Activated CD8-positive, alpha-beta memory T cell treated with anti-CD3 and anti-CD28 coated beads, Interleukin-2, amount 10 ng/mL, durations not matched to agents 7 days and 5 days (primary cell): ENCODE results near the gene SELENOM. TPM values are rescaled to one million over a fixed set of nuclear protein-coding genes. Genes with fewer than 3 reads are reported as not detected.

Experiments used
- ATAC-seq: fragments of 150-1000 bp; cut with Tn5 transposase; one replicate; pipeline ENCODE4 v1.10.0; 2021; ENCODE audit warnings: moderate library complexity
- CTCF ChIA-PET: fragments of 350-600 bp; sonication (Branson Sonifier 250); formaldehyde crosslinking; loops from one replicate; lab custom pipeline; 2021; ENCODE audit warnings: antibody characterized with exemption; lab: Charles Lee
- DNase-seq: peaks from one replicate; pipeline ENCODE4 v3.0.0-alpha.2; 2020
- H3K27ac Mint-ChIP-seq: one replicate; pipeline ENCODE4 v1.8.0; 2021; ENCODE audit warnings: mild to moderate bottlenecking, mixed read lengths
- H3K27me3 Mint-ChIP-seq: one replicate; pipeline ENCODE4 v1.8.0; 2021; ENCODE audit warnings: mixed read lengths
- H3K36me3 Mint-ChIP-seq: one replicate; pipeline ENCODE4 v1.8.0; 2021; ENCODE audit warnings: mild to moderate bottlenecking, mixed read lengths
- H3K4me1 Mint-ChIP-seq: one replicate; pipeline ENCODE4 v1.8.0; 2021; ENCODE audit warnings: mixed read lengths
- H3K4me3 Mint-ChIP-seq: one replicate; pipeline ENCODE4 v1.8.0; 2021; ENCODE audit warnings: mild to moderate bottlenecking, moderate library complexity, mixed read lengths
- H3K9me3 Mint-ChIP-seq: one replicate; pipeline ENCODE4 v1.8.0; 2022; ENCODE audit warnings: low read depth, mixed read lengths
- total RNA-seq, 2 experiments: library from RNA; stranded (reverse); gene quantifications; one replicate each; pipeline ENCODE4 v1.2.3, GENCODE V29; 2021

SELENOM gene
- total RNA-seq, 2 experiments from 2014 or later: 0.49 to 1.5 TPM

GRCh38 chr22:31140746-31141145 is 33.4 kb upstream of the SELENOM start:
- no peaks in the 10 kb centered on the region for H3K9me3 Mint-ChIP-seq
- H3K27me3 Mint-ChIP-seq: peaks cover 4% of the 10 kb centered on the region
- H3K4me3 Mint-ChIP-seq: no peak overlapping the region
- no peaks in the 10 kb centered on the region for H3K36me3 Mint-ChIP-seq
- H3K4me1 Mint-ChIP-seq: peaks cover 5% of the 10 kb centered on the region
- no peak for DNase-seq
- no peak overlapping the region for H3K27ac Mint-ChIP-seq
- ATAC-seq: no peak
- CTCF ChIA-PET: no interaction called here

DNA sequence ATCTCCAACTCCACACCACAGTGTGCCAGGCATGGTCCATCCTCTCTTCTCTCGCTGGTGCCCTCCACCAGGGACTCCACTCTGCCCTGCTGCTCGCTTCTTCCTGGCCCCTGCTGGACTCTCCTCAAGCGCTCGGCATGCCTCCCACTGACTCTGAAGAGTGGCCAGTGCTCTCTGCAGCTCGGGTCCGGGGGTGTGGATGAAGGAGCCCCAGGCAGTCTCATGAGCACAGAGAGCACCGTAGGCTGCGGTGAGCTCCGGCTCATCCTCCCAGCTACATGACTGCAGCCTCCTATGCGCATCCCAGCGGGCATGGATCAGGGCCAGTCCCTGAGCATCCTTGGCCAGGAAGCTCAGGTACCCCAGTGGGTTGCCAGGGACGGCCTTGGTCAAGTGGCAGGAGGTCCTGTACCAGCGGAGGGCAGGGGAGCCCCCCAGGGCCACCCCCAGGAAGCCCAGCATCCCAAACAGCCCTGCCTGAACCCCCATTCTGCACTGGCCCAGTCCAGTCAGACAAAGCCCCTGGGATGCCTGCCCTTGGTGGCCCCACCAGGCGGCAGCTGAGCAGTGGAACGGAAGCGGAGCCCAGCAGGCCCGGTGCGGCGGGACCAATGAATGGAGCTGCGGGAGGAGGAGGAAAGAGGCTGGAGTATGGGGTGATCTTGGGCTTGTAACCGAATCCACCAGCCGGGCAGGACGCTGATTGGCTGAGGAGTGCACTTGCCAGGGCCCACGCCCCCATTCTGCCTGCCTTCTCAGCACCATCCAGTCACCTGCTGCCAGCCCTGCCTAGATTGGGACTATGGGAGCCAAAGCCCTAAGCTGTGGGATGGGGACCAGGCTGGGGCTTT is 32.7 kb upstream of the SELENOM start, which contains the start of gene PLA2G3:
TSS of gene PLA2G3 (minus strand) at position 643 of the 851 bp plus-strand sequence. CDS start at position 489, 154 bp downstream.
- Mint-ChIP-seq H3K27ac (no peak within 1 kb of the TSS), H3K4me1 (peaks cover 5% of the 10 kb centered on the region)
- ATAC-seq: no peak

GRCh38 chr22:31139066-31139465 is 31.7 kb upstream of the SELENOM start:
- Mint-ChIP-seq H3K27me3 (peaks cover 4% of the 10 kb centered on the region), H3K27ac (no peak overlapping the region), H3K36me3 (no peaks in the 10 kb centered on the region), H3K4me3 (no peak overlapping the region), H3K4me1 (peaks cover 2% of the 10 kb centered on the region), H3K9me3 (no peaks in the 10 kb centered on the region)
- DNase-seq (no peak), ATAC-seq (no peak)
- CTCF ChIA-PET: no interaction called here

More for the DNA sequence above, 32.7 kb upstream of the SELENOM start, which contains the start of gene PLA2G3:
- CTCF ChIA-PET: no interaction called here
- peaks cover 4% of the 10 kb centered on the region for H3K27me3 Mint-ChIP-seq
- H3K4me3 Mint-ChIP-seq: no peak within 1 kb of the TSS
- DNase-seq: no peak
- no peaks in the 10 kb centered on the region for H3K36me3 Mint-ChIP-seq
- no peaks in the 10 kb centered on the region for H3K9me3 Mint-ChIP-seq

DNA sequence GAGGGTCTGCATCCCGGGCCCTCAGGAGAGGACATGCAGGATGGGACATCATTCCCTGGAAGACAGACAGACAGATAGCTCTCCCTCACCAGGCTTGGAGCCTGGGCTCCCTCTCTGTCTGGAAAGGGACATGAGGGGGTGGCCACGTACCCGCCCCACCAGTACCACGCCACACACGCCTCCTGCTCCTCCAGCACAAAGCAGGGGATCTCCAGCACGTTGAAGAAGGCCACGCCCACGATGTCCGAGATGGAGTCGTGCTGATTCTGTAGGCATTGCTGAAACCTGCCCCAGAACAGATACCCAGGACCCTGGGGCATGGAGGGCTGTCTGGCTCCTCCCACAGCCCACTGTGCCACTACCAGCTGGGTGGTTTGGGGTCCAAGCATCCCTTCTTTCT is 30.8 kb upstream of the SELENOM start:
- H3K9me3 Mint-ChIP-seq: no peaks in the 10 kb centered on the region
- peaks cover 4% of the 10 kb centered on the region for H3K27me3 Mint-ChIP-seq
- H3K27ac Mint-ChIP-seq: no peak overlapping the region
- H3K4me3 Mint-ChIP-seq: no peak overlapping the region
- DNase-seq: no peak
- CTCF ChIA-PET: no interaction called here
- no peak for ATAC-seq
- no peaks in the 10 kb centered on the region for H3K4me1 Mint-ChIP-seq
- no peaks in the 10 kb centered on the region for H3K36me3 Mint-ChIP-seq

- Mint-ChIP-seq H3K4me3 (no peak overlapping the region), H3K36me3 (no peaks in the 10 kb centered on the region), H3K27ac (no peak overlapping the region), H3K9me3 (no peaks in the 10 kb centered on the region), H3K4me1 (no peaks in the 10 kb centered on the region), H3K27me3 (peaks cover 4% of the 10 kb centered on the region)
- CTCF ChIA-PET: no interaction called here
- ATAC-seq (no peak), DNase-seq (no peak)
These were observed 30.4 kb upstream of the SELENOM start for GRCh38 chr22:31137721-31138120.

DNA sequence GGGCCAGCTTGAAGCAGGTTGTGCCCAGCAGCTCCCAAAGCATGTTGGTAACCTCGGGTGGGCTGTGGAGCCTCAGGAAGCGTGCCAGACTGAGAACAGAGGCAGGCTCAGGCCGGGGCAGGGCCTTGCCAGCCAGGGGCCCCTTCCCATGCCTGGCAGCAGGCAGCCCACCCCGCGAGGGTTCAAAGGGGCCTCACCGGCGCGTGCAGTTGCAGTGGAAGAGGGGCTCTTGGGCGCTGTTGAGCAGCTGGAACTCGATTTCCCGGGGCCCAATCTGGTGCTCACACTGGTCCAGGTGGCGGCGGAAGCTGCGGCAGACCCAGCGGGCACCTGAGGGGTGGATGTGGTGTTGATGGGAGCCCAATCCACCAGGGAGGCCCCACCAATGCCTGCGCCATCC is 29.3 kb upstream of the SELENOM start:
- Mint-ChIP-seq H3K4me3 (no peak overlapping the region), H3K27ac (no peak overlapping the region), H3K27me3 (peaks cover 4% of the 10 kb centered on the region), H3K36me3 (no peaks in the 10 kb centered on the region), H3K9me3 (no peaks in the 10 kb centered on the region), H3K4me1 (no peaks in the 10 kb centered on the region)
- DNase-seq (no peak), ATAC-seq (no peak)
- CTCF ChIA-PET: no interaction called here

DNA sequence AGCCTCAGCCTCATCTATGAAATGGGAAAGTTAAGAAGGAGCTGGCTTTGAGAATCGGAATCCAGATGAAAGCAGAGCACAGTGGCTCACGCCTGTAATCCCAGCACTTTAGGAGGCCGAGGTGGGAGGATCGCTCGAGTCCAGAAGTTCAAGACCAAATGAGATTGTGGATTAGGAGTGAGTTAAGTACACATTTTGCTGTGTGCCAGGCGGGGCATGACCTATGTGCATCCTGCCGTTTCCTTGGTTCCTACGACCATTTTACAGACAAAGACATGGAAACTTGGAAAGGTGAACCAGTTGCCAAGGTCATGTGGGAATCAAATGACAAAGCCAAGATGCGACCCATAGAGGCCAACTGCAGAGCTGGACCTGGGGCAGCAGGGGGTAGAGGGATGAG is 28.8 kb upstream of the SELENOM start:
- Mint-ChIP-seq H3K27me3 (peaks cover 4% of the 10 kb centered on the region), H3K4me3 (no peak overlapping the region), H3K4me1 (no peaks in the 10 kb centered on the region), H3K9me3 (no peaks in the 10 kb centered on the region), H3K27ac (no peak overlapping the region), H3K36me3 (no peaks in the 10 kb centered on the region)
- ATAC-seq: no peak
- CTCF ChIA-PET: interaction anchor here (1.1 kb wide), 1 partner anchor 29 kb away, joined by 4 read pairs; the partner anchor contains the start of gene SELENOM
- no peak for DNase-seq

- CTCF ChIA-PET: interaction anchor here (1.1 to 1.7 kb wide), 2 partner anchors 13 to 28 kb away, joined by 4 to 5 read pairs; partner anchors contain the start of gene SELENOM
- Mint-ChIP-seq H3K36me3 (no peaks in the 10 kb centered on the region), H3K4me3 (no peak overlapping the region), H3K4me1 (no peaks in the 10 kb centered on the region), H3K27ac (no peak overlapping the region), H3K9me3 (no peaks in the 10 kb centered on the region), H3K27me3 (peaks cover 4% of the 10 kb centered on the region)
- ATAC-seq: no peak
- no peak for DNase-seq
These were observed 28.3 kb upstream of the SELENOM start for GRCh38 chr22:31135706-31136105.

GRCh38 chr22:31134688-31135087 is 27.3 kb upstream of the SELENOM start:
- Mint-ChIP-seq H3K27me3 (peaks cover 2% of the 10 kb centered on the region), H3K9me3 (no peaks in the 10 kb centered on the region), H3K4me1 (no peaks in the 10 kb centered on the region)

GRCh38 chr22:31133911-31134310 is 26.5 kb upstream of the SELENOM start:
- H3K4me1 Mint-ChIP-seq: no peaks in the 10 kb centered on the region
- DNase-seq: no peak
- H3K36me3 Mint-ChIP-seq: no peaks in the 10 kb centered on the region
- ATAC-seq: no peak
- no peak overlapping the region for H3K27ac Mint-ChIP-seq
- H3K9me3 Mint-ChIP-seq: no peaks in the 10 kb centered on the region
- CTCF ChIA-PET: interaction anchor here (1.7 kb wide), 1 partner anchor 14 kb away, joined by 5 read pairs; no protein-coding TSS in a partner anchor
- no peaks in the 10 kb centered on the region for H3K27me3 Mint-ChIP-seq
- no peak overlapping the region for H3K4me3 Mint-ChIP-seq

More at GRCh38 chr22:31134688-31135087, 27.3 kb upstream of the SELENOM start:
- ATAC-seq: no peak
- DNase-seq: no peak
- Mint-ChIP-seq H3K4me3 (no peak overlapping the region), H3K27ac (no peak overlapping the region), H3K36me3 (no peaks in the 10 kb centered on the region)
- CTCF ChIA-PET: interaction anchor here (1.7 kb wide), 1 partner anchor 14 kb away, joined by 5 read pairs; no protein-coding TSS in a partner anchor

DNA sequence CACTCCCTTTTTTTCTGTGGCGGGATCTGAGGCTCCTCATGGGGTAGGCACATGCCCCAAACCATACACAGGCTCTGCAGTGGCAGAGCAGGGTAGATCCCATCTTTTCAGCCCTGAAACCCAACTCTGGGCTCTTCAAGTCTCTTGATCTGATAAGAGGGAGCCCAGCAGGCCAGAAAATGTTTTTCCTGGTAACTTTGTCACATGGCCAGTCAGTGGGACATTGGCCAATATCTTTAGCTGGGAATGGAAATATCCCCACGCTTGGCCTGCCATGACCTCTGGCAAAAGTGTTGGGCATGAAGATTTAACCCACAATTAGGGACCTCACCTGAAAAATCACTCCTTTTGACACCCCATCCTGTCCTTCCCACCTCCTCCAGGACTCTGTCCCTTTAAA is 23.5 kb upstream of the SELENOM start:
- no peaks in the 10 kb centered on the region for H3K27me3 Mint-ChIP-seq
- no peaks in the 10 kb centered on the region for H3K9me3 Mint-ChIP-seq
- DNase-seq (no peak), ATAC-seq (no peak)
- H3K36me3 Mint-ChIP-seq: no peaks in the 10 kb centered on the region
- CTCF ChIA-PET: no interaction called here
- H3K27ac Mint-ChIP-seq: no peak overlapping the region
- no peak overlapping the region for H3K4me3 Mint-ChIP-seq
- no peaks in the 10 kb centered on the region for H3K4me1 Mint-ChIP-seq

DNA sequence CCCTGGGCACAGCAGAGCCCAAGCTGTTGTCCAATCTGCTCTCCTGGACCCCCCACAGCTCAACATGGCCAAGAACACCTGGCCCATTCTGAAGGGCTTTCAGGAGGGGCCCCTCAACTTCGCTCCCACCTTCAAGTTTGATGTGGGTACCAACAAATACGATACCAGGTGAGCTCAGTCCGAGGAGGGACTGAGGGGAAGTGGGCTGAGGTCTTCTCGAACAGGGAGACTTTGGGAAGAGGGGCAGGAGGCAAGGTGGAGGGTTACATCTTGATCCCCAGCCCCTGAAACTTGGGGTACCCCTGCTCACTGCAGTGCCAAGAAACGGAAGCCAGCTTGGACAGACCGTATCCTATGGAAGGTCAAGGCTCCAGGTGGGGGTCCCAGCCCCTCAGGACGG is 20.8 kb upstream of the SELENOM start:
- Mint-ChIP-seq H3K9me3 (no peaks in the 10 kb centered on the region), H3K36me3 (no peaks in the 10 kb centered on the region), H3K27ac (no peak overlapping the region), H3K27me3 (no peaks in the 10 kb centered on the region), H3K4me3 (no peak overlapping the region), H3K4me1 (no peaks in the 10 kb centered on the region)
- ATAC-seq: no peak
- no peak for DNase-seq
- CTCF ChIA-PET: interaction anchor here (0.6 to 1.7 kb wide), 2 partner anchors 20 to 27 kb away, joined by 3 to 5 read pairs; partner anchors contain the start of gene SELENOM

DNA sequence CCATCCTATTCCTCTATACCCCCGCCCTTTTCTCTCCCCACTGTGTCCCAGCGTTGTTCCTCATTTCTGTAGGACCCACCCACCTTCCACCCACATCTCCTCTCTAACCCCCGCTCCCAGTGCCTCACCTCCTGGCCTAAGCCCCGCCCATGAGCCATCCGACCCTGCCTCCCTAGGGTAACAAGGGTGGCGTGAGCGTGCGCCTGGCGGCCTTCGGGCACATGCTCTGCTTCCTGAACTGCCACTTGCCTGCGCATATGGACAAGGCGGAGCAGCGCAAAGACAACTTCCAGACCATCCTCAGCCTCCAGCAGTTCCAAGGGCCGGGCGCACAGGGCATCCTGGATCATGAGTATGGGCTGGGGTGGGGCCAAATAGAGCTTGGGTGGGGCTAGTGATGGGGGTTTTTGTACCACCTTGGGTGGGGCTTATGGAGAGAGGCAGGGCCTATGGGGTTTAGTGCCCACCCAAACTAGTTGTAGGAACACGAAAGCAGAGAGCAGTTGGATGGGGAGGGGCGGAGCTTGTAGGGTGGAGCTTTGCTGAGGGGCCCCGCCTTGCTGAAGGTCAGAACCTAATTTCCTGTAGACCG is 19.9 kb upstream of the SELENOM start:
- H3K4me3 Mint-ChIP-seq: no peak overlapping the region
- H3K36me3 Mint-ChIP-seq: no peaks in the 10 kb centered on the region
- no peak for DNase-seq
- CTCF ChIA-PET: interaction anchor here (1.7 kb wide), 1 partner anchor 20 kb away, joined by 5 read pairs; the partner anchor contains the start of gene SELENOM
- H3K27me3 Mint-ChIP-seq: no peaks in the 10 kb centered on the region
- no peaks in the 10 kb centered on the region for H3K4me1 Mint-ChIP-seq
- H3K27ac Mint-ChIP-seq: no peak overlapping the region
- ATAC-seq: no peak
- H3K9me3 Mint-ChIP-seq: no peaks in the 10 kb centered on the region

GRCh38 chr22:31126869-31127175 is 19.5 kb upstream of the SELENOM start:
- Mint-ChIP-seq H3K4me3 (no peak overlapping the region), H3K4me1 (no peaks in the 10 kb centered on the region), H3K27ac (no peak overlapping the region), H3K9me3 (no peaks in the 10 kb centered on the region), H3K36me3 (no peaks in the 10 kb centered on the region), H3K27me3 (no peaks in the 10 kb centered on the region)
- CTCF ChIA-PET: no interaction called here
- DNase-seq (no peak), ATAC-seq (no peak)
